HG03159 (cell line): Measurements from ENCODE around the gene OS9.
"Not testable (repeated sequence)": the region's sequence is repeated elsewhere in the genome, so short reads cannot be mapped to it uniquely, and the experiment has no call there.

ENCODE experiments used
- ATAC-seq: cut with Tn5 transposase; IDR thresholded peaks from one replicate; pipeline ENCODE4 v1.9.1; 2021; ENCODE audit warnings: mild to moderate bottlenecking, moderate library complexity; ENCODE audit not compliant: unreplicated experiment

OS9 gene

DNA sequence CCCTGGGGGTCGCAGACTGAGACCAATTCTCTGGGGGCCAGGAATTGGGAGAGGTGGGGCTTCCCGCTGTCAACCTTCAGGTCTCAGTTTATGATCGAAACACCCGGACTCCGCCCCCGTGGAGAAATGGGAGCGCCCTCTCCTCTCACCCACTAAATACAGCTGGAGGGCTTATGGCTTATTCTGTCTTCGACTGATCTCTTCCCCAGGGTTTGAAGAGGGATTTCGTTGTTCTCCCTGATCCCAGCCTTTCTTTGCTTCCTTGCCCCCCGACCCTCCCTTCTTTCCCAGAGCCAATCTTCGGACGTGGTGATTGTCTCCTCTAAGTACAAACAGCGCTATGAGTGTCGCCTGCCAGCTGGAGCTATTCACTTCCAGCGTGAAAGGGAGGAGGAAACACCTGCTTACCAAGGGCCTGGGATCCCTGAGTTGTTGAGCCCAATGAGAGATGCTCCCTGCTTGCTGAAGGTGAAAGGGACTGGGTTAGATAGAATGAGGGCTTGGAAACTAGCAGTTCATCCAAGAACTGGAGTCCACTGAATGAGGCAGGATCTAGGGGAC is 607 bp downstream of the OS9 start:
- ATAC-seq = peak; percentile 4

GRCh38 chr12:57695770-57696432 is 2.0 kb downstream of the OS9 start:
- ATAC-seq = no peak

- ATAC-seq = no peak
These were observed 3.1 kb downstream of the OS9 start for GRCh38 chr12:57697076-57697475.

DNA sequence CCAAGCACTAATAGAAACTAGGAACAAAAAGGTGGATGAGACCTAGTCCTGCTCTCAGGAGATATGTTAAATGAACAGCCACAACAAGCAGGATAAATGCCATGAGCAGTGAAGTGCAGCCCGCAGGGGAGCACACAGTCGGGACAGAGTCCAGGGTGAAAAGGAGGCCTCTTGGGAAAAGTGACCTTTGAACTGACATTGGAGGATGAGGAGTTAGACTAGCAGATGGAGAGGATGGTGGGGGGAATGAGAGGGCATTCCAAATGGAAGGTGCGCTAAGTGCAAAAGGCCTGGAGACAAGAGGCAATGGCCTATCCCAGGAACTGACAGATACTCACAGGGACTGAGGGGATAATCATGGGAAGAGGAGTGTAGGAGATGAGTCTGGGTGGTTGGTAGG is 4.5 kb downstream of the OS9 start:
- no peak for ATAC-seq

DNA sequence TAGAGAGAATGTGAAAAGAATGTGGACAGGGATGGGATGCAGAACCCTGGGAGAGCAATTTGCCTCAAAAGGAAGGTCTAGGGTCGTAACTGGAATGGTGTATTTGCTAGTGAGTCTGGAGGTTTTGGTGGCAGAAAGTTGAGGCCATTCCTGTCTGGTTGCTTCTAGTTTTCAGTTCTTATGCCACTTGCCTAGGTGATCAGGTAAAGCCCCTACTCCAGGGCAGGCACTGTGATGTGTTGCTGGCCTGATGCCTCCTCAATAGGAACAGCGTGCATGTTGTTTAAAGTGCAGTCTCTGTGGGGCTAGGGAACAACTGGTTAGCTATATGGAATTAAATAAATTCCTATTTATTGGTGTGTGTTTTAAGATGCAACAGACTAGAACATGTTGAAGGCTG is 6.4 kb downstream of the OS9 start:
- ATAC-seq = no peak

DNA sequence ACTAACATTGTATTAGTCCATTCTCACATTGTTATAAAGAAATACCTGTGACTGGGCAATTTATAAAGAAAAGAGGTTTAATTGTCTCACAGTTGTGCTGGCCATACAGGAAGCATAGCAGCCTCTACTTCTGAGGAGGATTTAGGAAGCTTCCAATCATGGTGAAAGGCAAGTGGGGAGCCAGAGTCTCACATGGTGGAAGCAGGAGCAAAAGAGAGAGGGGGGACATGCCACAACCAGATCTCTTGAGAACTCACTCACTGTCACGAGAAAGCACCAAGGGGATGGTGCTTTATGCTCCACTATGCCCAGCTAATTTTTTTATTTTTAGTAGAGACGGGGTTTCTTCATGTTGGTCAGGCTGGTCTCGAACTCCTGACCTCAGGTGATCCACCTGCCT is 13.3 kb downstream of the OS9 start:
- no peak for ATAC-seq

GRCh38 chr12:57708296-57708695 is 14.4 kb downstream of the OS9 start:
- no peak for ATAC-seq

GRCh38 chr12:57712701-57713100 is 18.8 kb downstream of the OS9 start:
- ATAC-seq = no peak

DNA sequence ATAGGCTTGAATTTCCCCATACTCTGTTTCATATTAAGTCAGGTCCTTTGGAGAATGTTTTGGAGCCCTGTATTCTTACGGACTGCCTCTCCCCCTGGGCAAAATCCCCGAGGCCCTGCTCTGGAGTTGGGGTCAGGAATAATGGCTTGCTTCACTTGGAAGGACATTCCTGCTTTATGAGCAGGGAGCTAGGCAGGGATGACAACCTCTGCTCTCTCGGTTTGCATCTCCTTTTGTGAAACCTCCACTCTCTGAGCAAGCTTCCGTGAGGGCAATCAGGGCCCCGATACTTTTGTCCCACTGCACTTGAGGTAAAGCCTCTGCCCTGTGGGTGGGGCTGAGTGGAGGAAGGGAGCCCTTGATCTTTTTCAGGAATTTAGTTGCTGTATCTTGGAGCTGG is 19.3 kb downstream of the OS9 start:
- no peak for ATAC-seq

GRCh38 chr12:57715036-57715748 is 21.3 kb downstream of the OS9 start:
- peak; percentile 63 for ATAC-seq

DNA sequence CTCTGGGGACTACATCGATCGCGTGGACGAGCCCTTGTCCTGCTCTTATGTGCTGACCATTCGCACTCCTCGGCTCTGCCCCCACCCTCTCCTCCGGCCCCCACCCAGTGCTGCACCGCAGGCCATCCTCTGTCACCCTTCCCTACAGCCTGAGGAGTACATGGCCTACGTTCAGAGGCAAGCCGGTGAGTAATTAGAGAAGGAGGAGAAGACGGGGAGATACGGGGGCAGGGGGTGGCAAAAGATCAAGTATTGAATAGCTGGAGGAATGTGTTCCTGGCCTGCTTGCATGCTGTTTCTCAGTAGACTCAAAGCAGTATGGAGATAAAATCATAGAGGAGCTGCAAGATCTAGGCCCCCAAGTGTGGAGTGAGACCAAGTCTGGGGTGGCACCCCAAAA is 21.9 kb downstream of the OS9 start:
- no peak for ATAC-seq

- ATAC-seq = no peak
These were observed 22.4 kb downstream of the OS9 start for GRCh38 chr12:57716305-57716704.

- no peak for ATAC-seq
These were observed 23.2 kb downstream of the OS9 start for GRCh38 chr12:57717131-57717530.

DNA sequence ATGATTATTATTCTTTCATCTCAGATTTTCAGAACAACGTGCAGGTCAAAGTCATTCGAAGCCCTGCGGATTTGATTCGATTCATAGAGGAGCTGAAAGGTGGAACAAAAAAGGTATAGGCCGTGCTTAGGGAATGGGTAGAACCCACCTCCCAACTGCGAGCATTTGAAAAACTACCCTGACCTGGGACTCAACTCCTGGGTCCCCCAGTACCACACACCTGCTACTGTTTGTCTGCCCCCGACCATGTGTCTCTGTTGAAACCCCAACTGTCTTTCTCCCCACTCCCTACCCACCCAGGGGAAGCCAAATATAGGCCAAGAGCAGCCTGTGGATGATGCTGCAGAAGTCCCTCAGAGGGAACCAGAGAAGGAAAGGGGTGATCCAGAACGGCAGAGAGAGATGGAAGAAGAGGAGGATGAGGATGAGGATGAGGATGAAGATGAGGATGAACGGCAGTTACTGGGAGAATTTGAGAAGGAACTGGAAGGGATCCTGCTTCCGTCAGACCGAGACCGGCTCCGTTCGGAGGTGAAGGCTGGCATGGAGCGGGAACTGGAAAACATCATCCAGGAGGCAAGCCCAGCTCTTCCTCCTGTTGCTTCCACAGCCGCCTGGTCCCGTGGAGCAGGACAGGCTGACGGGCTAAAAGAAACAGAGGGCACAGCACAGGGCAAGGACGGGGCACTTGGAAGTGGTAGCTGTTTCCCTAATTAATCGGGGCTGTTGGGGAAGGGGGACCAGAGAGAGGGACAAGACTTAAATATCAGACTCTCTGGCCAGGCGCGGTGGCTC is 24.1 kb downstream of the OS9 start:
- ATAC-seq = no peak

- no peak for ATAC-seq
These were observed 25.0 kb downstream of the OS9 start for GRCh38 chr12:57718641-57719528.

- no peak for ATAC-seq
These were observed 26.1 kb downstream of the OS9 start for GRCh38 chr12:57719777-57720605.

DNA sequence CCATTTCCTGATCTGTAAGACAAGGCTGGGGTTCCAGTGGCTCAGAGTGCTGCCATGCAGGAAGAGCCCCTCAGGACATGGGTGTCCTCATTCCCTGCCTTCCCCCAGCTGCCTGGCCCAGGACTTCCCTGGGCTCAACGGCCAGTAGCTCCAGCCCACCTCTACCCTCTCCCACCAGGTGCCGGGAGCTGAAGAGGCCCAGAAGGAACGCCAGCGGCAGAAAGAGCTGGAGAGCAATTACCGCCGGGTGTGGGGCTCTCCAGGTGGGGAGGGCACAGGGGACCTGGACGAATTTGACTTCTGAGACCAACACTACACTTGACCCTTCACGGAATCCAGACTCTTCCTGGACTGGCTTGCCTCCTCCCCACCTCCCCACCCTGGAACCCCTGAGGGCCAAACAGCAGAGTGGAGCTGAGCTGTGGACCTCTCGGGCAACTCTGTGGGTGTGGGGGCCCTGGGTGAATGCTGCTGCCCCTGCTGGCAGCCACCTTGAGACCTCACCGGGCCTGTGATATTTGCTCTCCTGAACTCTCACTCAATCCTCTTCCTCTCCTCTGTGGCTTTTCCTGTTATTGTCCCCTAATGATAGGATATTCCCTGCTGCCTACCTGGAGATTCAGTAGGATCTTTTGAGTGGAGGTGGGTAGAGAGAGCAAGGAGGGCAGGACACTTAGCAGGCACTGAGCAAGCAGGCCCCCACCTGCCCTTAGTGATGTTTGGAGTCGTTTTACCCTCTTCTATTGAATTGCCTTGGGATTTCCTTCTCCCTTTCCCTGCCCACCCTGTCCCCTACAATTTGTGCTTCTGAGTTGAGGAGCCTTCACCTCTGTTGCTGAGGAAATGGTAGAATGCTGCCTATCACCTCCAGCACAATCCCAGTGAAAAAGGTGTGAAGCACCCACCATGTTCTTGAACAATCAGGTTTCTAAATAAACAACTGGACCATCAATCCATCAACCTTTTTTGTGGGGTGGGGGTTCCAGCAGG is 27.0 kb downstream of the OS9 start:
- no peak for ATAC-seq

GRCh38 chr12:57721846-57722608 is 28.1 kb downstream of the OS9 start:
- ATAC-seq = not testable (repeated sequence)
